GM18526 (cell line): ENCODE measurements around the gene MUC13.

ENCODE experiments used
- POLR2A ChIP-seq: IDR thresholded peaks from 3 replicates; pipeline ENCODE4 v1.6.1; 2011; ENCODE audit not compliant: insufficient read length; ENCODE audit errors: extremely low read depth

The MUC13 gene

GRCh38 chr3:124934577-124934976 is at the start of gene MUC13:
Gene MUC13 (minus strand): TSS chr3:124934751. CDS start chr3:124934712, 39 bp downstream.
- TF ChIP-seq POLR2A = no peak

- TF ChIP-seq POLR2A = no peak
Observed at GRCh38 chr3:124982855-124983254, 48.3 kb upstream of the MUC13 start.

GRCh38 chr3:124981472-124981871 is 46.9 kb upstream of the MUC13 start:
- TF ChIP-seq POLR2A = no peak

- no peak for TF ChIP-seq POLR2A
Observed at GRCh38 chr3:124978627-124979026, 44.1 kb upstream of the MUC13 start.

GRCh38 chr3:124976383-124976782 is 41.8 kb upstream of the MUC13 start:
- TF ChIP-seq POLR2A = no peak

GRCh38 chr3:124974691-124975090 is 40.1 kb upstream of the MUC13 start:
- no peak for TF ChIP-seq POLR2A

- no peak for TF ChIP-seq POLR2A
Observed at GRCh38 chr3:124973290-124973689, 38.7 kb upstream of the MUC13 start.

GRCh38 chr3:124972457-124972856 is 37.9 kb upstream of the MUC13 start:
- TF ChIP-seq POLR2A = no peak

GRCh38 chr3:124969963-124970722 is 35.6 kb upstream of the MUC13 start:
- TF ChIP-seq POLR2A = no peak

- no peak for TF ChIP-seq POLR2A
Observed at GRCh38 chr3:124969190-124969589, 34.6 kb upstream of the MUC13 start.

GRCh38 chr3:124967964-124968363 is 33.4 kb upstream of the MUC13 start:
- TF ChIP-seq POLR2A = no peak

- no peak for TF ChIP-seq POLR2A
Observed at GRCh38 chr3:124966521-124967445, 32.2 kb upstream of the MUC13 start.

GRCh38 chr3:124965413-124965812 is 30.9 kb upstream of the MUC13 start:
- no peak for TF ChIP-seq POLR2A

GRCh38 chr3:124964387-124964786 is 29.8 kb upstream of the MUC13 start:
- no peak for TF ChIP-seq POLR2A

- no peak for TF ChIP-seq POLR2A
Observed at GRCh38 chr3:124963755-124964154, 29.2 kb upstream of the MUC13 start.

GRCh38 chr3:124962403-124962940 is 27.9 kb upstream of the MUC13 start:
- TF ChIP-seq POLR2A = no peak
